Hepatocyte (in vitro differentiated cells): Measurements from ENCODE around the gene CLCF1.

Experiments
- EZH2 ChIP-seq: fragments of 200-600 bp; sonication (generic); IDR thresholded peaks from 2 replicates; pipeline ENCODE4 v1.6.1; 2016; ENCODE audit warnings: antibody characterized with exemption, mild to moderate bottlenecking, borderline replicate concordance
- EZH2phosphoT487 ChIP-seq: fragments of 200-600 bp; sonication (generic); IDR thresholded peaks from one replicate; pipeline ENCODE4 v1.6.1; 2018; ENCODE audit warnings: antibody characterized with exemption, mild to moderate bottlenecking, low read depth, moderate library complexity; ENCODE audit not compliant: unreplicated experiment, severe bottlenecking
- TF ChIP-seq, protein P1 (sequence below): fragments of 200-600 bp; sonication (generic); IDR thresholded peaks from 2 replicates; pipeline ENCODE4 v1.5.1; 2016; ENCODE audit warnings: antibody characterized with exemption, mild to moderate bottlenecking; ENCODE audit not compliant: poor library complexity

GRCh38 chr11:67369275-67369674 lies 4.1 kb downstream of the CLCF1 start:
- TF ChIP-seq, protein P1, sequence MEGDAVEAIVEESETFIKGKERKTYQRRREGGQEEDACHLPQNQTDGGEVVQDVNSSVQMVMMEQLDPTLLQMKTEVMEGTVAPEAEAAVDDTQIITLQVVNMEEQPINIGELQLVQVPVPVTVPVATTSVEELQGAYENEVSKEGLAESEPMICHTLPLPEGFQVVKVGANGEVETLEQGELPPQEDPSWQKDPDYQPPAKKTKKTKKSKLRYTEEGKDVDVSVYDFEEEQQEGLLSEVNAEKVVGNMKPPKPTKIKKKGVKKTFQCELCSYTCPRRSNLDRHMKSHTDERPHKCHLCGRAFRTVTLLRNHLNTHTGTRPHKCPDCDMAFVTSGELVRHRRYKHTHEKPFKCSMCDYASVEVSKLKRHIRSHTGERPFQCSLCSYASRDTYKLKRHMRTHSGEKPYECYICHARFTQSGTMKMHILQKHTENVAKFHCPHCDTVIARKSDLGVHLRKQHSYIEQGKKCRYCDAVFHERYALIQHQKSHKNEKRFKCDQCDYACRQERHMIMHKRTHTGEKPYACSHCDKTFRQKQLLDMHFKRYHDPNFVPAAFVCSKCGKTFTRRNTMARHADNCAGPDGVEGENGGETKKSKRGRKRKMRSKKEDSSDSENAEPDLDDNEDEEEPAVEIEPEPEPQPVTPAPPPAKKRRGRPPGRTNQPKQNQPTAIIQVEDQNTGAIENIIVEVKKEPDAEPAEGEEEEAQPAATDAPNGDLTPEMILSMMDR, result no peak
- TF ChIP-seq EZH2, result no peak
- TF ChIP-seq EZH2phosphoT487, result no peak
